Progenitor cell of endocrine pancreas (in vitro differentiated cells): Measurements from ENCODE around the gene NPFFR1. TPM values are rescaled to one million over a fixed set of nuclear protein-coding genes. Genes with fewer than 3 reads are reported as not detected.

Experiments used
- DNase-seq: peaks from one replicate; pipeline ENCODE4 v3.0.0; 2021; ENCODE audit warnings: low spot score; ENCODE audit not compliant: unreplicated experiment
- H3K27ac Mint-ChIP-seq: 2 replicates; pipeline ENCODE4 v1.8.0; 2021; ENCODE audit warnings: mild to moderate bottlenecking, moderate library complexity, mixed read lengths
- H3K27me3 Mint-ChIP-seq: 2 replicates; pipeline ENCODE4 v1.8.0; 2021; ENCODE audit warnings: mixed read lengths
- H3K36me3 Mint-ChIP-seq: 2 replicates; pipeline ENCODE4 v1.8.0; 2022; ENCODE audit warnings: mixed read lengths; ENCODE audit not compliant: insufficient read depth
- H3K4me1 Mint-ChIP-seq: 2 replicates; pipeline ENCODE4 v1.8.0; 2021; ENCODE audit warnings: low read depth, mixed read lengths
- H3K4me3 Mint-ChIP-seq: 2 replicates; pipeline ENCODE4 v1.8.0; 2021; ENCODE audit warnings: low read depth, mild to moderate bottlenecking, moderate library complexity, mixed read lengths
- H3K9me3 Mint-ChIP-seq: 2 replicates; pipeline ENCODE4 v1.8.0; 2021; ENCODE audit warnings: low read depth, mixed read lengths
- total RNA-seq: library from RNA; stranded (reverse); gene quantifications from 2 replicates; pipeline ENCODE4 v1.2.1, GENCODE V29; 2021
- TF ChIP-seq, protein P1 (sequence below): fragments of 200-600 bp; sonication (generic); IDR thresholded peaks from one replicate; pipeline ENCODE4 v1.5.0; 2021; ENCODE audit warnings: antibody characterized with exemption, mild to moderate bottlenecking; ENCODE audit not compliant: unreplicated experiment

Gene NPFFR1
- total RNA-seq, 1 donor from 2014 or later = not detected

DNA sequence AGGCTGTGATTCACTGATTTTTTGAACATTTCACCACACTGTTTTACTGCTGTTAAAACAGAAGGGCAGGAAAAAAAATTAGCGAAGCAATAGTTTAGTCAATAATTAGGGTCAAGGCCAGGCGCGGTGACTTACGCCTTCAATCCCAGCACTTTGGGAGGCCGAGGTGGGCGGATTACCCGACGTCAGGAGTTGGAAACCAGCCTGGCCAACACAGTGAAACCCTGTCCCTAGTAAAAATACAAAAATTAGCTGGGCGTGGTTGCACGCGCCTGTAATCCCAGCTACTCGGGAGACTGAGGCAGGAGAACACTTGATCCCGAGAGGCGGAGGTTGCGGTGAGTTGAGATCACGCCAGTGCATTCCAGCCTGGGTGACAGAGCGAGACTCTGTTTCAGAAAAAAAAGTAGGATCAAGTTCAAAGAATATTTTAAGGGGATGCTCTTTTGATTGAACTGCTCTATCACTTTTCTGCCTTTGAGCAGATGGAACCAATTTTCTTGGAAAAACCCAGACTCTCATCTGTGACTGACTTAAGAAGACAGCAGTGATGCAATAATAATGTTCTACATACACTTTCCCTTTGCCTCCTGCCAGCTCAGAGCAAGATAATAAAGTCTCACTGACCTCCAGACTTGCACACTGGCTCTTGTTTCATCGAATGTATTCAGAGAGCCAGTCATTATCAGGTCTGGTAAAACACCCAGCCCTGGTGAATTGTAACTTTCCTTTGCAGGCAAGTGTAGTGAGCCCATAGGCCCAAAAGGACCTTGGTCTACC, 48.9 kb downstream of the NPFFR1 start:
- Mint-ChIP-seq H3K27ac (no peak overlapping the region), H3K27me3 (no peaks in the 10 kb centered on the region), H3K4me3 (no peak overlapping the region), H3K4me1 (peaks cover 20% of the 10 kb centered on the region), H3K9me3 (peaks cover 4% of the 10 kb centered on the region), H3K36me3 (peaks cover 3% of the 10 kb centered on the region)
- DNase-seq = no peak
- TF ChIP-seq, protein P1, sequence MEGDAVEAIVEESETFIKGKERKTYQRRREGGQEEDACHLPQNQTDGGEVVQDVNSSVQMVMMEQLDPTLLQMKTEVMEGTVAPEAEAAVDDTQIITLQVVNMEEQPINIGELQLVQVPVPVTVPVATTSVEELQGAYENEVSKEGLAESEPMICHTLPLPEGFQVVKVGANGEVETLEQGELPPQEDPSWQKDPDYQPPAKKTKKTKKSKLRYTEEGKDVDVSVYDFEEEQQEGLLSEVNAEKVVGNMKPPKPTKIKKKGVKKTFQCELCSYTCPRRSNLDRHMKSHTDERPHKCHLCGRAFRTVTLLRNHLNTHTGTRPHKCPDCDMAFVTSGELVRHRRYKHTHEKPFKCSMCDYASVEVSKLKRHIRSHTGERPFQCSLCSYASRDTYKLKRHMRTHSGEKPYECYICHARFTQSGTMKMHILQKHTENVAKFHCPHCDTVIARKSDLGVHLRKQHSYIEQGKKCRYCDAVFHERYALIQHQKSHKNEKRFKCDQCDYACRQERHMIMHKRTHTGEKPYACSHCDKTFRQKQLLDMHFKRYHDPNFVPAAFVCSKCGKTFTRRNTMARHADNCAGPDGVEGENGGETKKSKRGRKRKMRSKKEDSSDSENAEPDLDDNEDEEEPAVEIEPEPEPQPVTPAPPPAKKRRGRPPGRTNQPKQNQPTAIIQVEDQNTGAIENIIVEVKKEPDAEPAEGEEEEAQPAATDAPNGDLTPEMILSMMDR = no peak

DNA sequence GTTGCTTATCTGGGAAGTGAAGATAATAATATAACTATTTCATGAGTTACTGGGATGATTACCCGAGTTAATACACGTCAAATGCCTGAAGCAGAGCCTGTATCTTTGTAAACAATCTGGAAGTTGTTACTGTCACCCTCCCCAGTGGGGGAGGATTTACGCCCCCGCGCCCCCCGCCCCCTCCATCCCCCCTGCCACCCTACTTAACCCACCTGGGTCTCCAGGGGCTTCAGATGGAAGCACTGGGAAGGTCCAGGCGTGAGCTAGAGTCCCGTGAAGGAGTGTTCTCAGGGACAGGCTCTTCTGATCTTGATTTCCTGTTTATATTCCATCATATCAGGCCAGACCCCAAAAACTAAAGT, 49.9 kb downstream of the NPFFR1 start:
- Mint-ChIP-seq H3K4me3 (peak overlapping the region; percentile 96), H3K27ac (peak overlapping the region; percentile 97), H3K36me3 (peaks cover 3% of the 10 kb centered on the region), H3K27me3 (no peaks in the 10 kb centered on the region), H3K9me3 (peaks cover 4% of the 10 kb centered on the region), H3K4me1 (peaks cover 20% of the 10 kb centered on the region)
- no peak for DNase-seq
- TF ChIP-seq, protein P1 = no peak

DNA sequence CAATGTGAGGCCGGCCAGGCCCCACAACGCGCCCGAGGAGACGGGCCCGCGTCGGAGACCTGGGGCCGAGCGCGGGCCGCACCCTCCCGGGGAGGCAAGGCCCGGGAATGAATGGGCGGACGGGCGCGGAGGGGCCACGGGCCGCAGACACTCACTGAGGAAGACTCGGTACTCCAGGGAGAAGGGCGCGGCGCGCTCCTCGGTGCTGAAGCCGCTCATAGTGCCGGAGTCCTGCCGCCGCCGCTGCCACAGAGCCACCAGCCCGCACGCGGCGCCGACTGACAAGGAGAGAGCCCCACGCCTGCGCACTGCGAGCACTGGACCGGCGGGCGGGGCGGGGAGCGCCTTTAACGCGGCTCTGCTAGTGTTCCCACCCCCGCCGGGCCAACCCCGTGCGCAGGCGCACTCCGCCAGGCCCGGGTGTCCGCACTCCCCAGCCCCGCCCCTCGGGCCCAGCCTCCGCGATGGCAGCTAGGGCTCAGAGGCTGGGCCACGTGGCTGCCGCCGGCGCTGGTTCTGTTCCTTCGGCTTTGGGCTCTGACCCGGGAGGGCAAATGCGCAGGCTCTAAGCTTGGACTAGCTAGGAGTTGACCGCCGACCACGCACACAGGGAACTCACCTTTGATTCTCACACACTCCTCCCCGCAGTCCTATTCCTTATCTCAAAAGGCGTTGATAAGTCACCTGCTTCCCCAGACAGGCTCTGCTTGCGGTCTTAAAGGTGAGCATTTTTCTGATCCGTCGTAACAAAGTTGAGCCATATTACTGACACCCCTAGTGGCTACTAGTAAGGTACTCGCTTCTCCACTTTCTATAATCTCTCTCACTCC, 50.5 kb downstream of the NPFFR1 start, which contains the start of gene PPA1:
PPA1 (minus strand) TSS at position 321 of the 830 bp plus-strand sequence; CDS start at position 219, 102 bp downstream.
- H3K4me3 Mint-ChIP-seq = peak within 1 kb of the TSS; percentile 96
- H3K9me3 Mint-ChIP-seq = peaks cover 4% of the 10 kb centered on the region
- DNase-seq = peak; percentile 99
- H3K4me1 Mint-ChIP-seq = peaks cover 20% of the 10 kb centered on the region
- H3K27ac Mint-ChIP-seq = peak within 1 kb of the TSS; percentile 99
- TF ChIP-seq, protein P1 = peak; percentile 53
- no peaks in the 10 kb centered on the region for H3K27me3 Mint-ChIP-seq
- H3K36me3 Mint-ChIP-seq = peaks cover 4% of the 10 kb centered on the region

DNA sequence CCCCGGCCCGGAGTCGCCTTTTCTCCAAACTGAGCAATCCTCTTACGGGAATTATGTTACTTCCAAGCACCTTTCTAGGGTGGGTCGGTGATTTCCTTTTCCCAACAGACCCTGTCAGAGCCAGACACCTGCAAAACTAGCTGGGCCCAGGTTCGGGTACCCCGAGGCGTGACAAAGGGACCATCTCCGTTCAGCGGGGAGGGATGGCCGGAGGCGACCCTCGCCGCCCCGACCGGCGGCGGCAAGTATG, 51.0 kb downstream of the NPFFR1 start:
- no peak for DNase-seq
- TF ChIP-seq, protein P1 = no peak
- Mint-ChIP-seq H3K27ac (peak overlapping the region; percentile 99), H3K27me3 (no peaks in the 10 kb centered on the region), H3K4me3 (peak overlapping the region; percentile 96), H3K9me3 (peaks cover 4% of the 10 kb centered on the region), H3K36me3 (peaks cover 1% of the 10 kb centered on the region), H3K4me1 (peaks cover 17% of the 10 kb centered on the region)

DNA sequence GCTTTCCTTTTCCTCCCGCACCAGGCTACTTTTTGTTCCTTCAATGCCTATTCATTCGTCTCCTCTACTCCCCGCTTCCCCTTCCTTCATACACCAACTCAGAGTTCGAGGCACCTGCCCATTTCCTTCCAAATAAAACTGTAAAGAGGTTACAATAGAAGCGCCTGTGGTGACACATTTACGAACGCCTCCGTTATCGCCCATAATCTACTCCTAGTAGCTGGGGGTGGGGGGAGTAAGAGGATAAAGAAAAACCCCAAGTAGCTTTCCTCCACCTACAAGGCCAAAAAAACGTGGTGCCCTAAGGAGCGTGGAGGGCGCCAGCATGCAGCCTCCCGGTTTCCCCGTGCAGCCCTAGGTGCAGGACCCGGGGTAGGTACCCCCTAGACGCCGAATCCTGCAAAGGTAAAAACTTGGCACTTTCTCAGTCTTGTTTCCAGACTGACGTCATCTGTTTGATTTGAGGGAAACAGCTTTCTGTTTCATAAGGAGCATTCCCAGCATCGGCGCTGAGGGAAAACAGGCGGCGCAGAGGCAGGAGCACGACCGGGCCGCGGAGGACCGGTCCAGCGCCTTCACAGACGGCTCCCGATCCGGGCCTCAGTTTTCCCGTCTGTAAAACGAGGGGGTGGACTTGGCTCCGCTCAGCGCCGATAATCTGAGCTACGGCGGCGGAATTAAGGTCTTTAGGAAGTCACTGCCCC, 51.5 kb downstream of the NPFFR1 start:
- H3K36me3 Mint-ChIP-seq = peaks cover 1% of the 10 kb centered on the region
- DNase-seq = no peak
- peak overlapping the region; percentile 96 for H3K4me3 Mint-ChIP-seq
- peaks cover 3% of the 10 kb centered on the region for H3K9me3 Mint-ChIP-seq
- peak overlapping the region; percentile 99 for H3K27ac Mint-ChIP-seq
- no peaks in the 10 kb centered on the region for H3K27me3 Mint-ChIP-seq
- TF ChIP-seq, protein P1 = no peak
- H3K4me1 Mint-ChIP-seq = peaks cover 16% of the 10 kb centered on the region
